ENCODE results near the gene IL12RB2. TPM values are rescaled to one million over a fixed set of nuclear protein-coding genes. Genes with fewer than 3 reads are reported as not detected.
"Not testable (repeated sequence)": the region's sequence is repeated elsewhere in the genome, so short reads cannot be mapped to it uniquely, and the experiment has no call there.

Gene IL12RB2
- total and polyA plus RNA-seq, 2 donors (not counting 1 experiment from before 2014, with no cell fraction given) = 0.67 TPM; not detected in 1

DNA sequence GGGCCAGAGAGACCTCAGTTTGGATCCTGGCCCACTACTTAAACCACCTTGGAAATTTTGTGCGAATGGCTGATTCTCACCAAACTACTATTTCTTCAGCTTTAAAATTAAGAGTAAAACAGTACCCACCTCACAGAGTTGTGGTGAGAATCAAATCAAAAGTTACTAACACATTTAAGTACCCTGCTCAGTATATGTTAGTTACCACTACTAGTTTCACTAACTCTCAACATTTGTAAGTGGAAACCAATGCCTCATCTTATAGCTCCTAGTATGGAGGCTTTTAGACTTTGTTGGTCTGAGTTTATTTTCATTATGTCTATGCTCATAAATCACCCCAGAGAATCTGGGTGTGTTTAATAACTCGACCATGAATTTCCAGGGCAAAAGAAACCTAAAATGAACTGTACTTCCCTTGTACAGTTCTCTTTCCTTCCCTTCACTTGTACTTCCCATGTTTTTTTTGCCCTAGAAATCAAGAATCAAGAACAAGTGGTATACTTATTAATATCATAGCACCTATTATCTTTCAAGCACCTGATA is 134.1 kb downstream of the IL12RB2 start:
- no peak overlapping the region for H2AFZ ChIP-seq (ENCODE audit: insufficient read depth, low read depth, low read length, poor library complexity, severe bottlenecking)
- H3K27ac Mint-ChIP-seq = no peak overlapping the region
- no peak overlapping the region for H3K27ac ChIP-seq (ENCODE audit: low read length in 2 of 2)
- H3K9me3 Mint-ChIP-seq (ENCODE audit: insufficient read depth) = no peaks in the 10 kb centered on the region
- H3K36me3 ChIP-seq (replicated peaks in 1 of 2; ENCODE audit: control extremely low read depth in 1 of 2, control insufficient read depth in 1 of 2, extremely low read depth in 1 of 2, insufficient read depth in 2 of 2, low read length in 1 of 2) = no peaks in the 10 kb centered on the region
- ChIA-PET CTCF (no interaction called here), POLR2A (no interaction called here)
- H3K4me1 ChIP-seq (ENCODE audit: control insufficient read depth in 2 of 2, insufficient read depth in 2 of 2, low read length in 2 of 2) = no peaks in the 10 kb centered on the region
- H3K4me1 Mint-ChIP-seq = peaks cover 6% of the 10 kb centered on the region
- no peaks in the 10 kb centered on the region for H3K79me2 ChIP-seq (ENCODE audit: control insufficient read depth, insufficient read depth, low read length)
- H3K4me2 ChIP-seq (replicated peaks; ENCODE audit: low read depth, low read length, poor library complexity, severe bottlenecking) = no peak overlapping the region
- intact Hi-C loops (cut with micrococcal nuclease) = no loop called here
- H3K9ac ChIP-seq (ENCODE audit: low read length) = no peak overlapping the region
- no CpG with 5 or more reads among the region's 2 CpGs for whole genome bisulfite sequencing (ENCODE audit: insufficient coverage)
- H3K27me3 Mint-ChIP-seq = peaks cover 3% of the 10 kb centered on the region
- no peaks in the 10 kb centered on the region for H3K27me3 ChIP-seq (replicated peaks in 1 of 4; ENCODE audit: control extremely low read depth in 1 of 4, control insufficient read depth in 3 of 4, insufficient read depth in 4 of 4, low read length in 3 of 4)
- H3K4me3 ChIP-seq (ENCODE audit: control extremely low read depth in 1 of 5, extremely low read depth in 1 of 5, insufficient read depth in 1 of 5, low read depth in 2 of 5, low read length in 4 of 5) = no peak overlapping the region
- DNase-seq (no peak), ATAC-seq (ENCODE audit: low read depth) (no peak)
- no peak overlapping the region for H3K4me3 Mint-ChIP-seq
- no peaks in the 10 kb centered on the region for H4K20me1 ChIP-seq (ENCODE audit: control insufficient read depth, insufficient read depth, low read length, poor library complexity, severe bottlenecking)
- H3K9me3 ChIP-seq (ENCODE audit: control extremely low read depth in 1 of 3, control insufficient read depth in 2 of 3, insufficient read depth in 1 of 3, low read length in 2 of 3) = no peaks in the 10 kb centered on the region
- TF ChIP-seq, protein P1, sequence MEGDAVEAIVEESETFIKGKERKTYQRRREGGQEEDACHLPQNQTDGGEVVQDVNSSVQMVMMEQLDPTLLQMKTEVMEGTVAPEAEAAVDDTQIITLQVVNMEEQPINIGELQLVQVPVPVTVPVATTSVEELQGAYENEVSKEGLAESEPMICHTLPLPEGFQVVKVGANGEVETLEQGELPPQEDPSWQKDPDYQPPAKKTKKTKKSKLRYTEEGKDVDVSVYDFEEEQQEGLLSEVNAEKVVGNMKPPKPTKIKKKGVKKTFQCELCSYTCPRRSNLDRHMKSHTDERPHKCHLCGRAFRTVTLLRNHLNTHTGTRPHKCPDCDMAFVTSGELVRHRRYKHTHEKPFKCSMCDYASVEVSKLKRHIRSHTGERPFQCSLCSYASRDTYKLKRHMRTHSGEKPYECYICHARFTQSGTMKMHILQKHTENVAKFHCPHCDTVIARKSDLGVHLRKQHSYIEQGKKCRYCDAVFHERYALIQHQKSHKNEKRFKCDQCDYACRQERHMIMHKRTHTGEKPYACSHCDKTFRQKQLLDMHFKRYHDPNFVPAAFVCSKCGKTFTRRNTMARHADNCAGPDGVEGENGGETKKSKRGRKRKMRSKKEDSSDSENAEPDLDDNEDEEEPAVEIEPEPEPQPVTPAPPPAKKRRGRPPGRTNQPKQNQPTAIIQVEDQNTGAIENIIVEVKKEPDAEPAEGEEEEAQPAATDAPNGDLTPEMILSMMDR (IDR thresholded peaks at IDR 0.05) = no peak
- no peak for TF ChIP-seq EZH2 (IDR thresholded peaks at IDR 0.05; ENCODE audit: borderline replicate concordance, insufficient read depth, low read depth, low read length, poor library complexity, severe bottlenecking)

- H3K4me3 ChIP-seq (ENCODE audit: control extremely low read depth in 1 of 5, extremely low read depth in 1 of 5, insufficient read depth in 1 of 5, low read depth in 2 of 5, low read length in 4 of 5); H3K9ac ChIP-seq (ENCODE audit: low read length); H2AFZ ChIP-seq (ENCODE audit: insufficient read depth, low read depth, low read length, poor library complexity, severe bottlenecking); H3K27me3 Mint-ChIP-seq; H4K20me1 ChIP-seq (ENCODE audit: control insufficient read depth, insufficient read depth, low read length, poor library complexity, severe bottlenecking); intact Hi-C loops (cut with micrococcal nuclease); H3K27ac ChIP-seq (ENCODE audit: low read length in 2 of 2); H3K9me3 Mint-ChIP-seq (ENCODE audit: insufficient read depth); H3K27ac Mint-ChIP-seq; H3K4me1 ChIP-seq (ENCODE audit: control insufficient read depth in 2 of 2, insufficient read depth in 2 of 2, low read length in 2 of 2); POLR2A ChIA-PET; H3K36me3 ChIP-seq (replicated peaks in 1 of 2; ENCODE audit: control extremely low read depth in 1 of 2, control insufficient read depth in 1 of 2, extremely low read depth in 1 of 2, insufficient read depth in 2 of 2, low read length in 1 of 2); H3K4me3 Mint-ChIP-seq; H3K9me3 ChIP-seq (ENCODE audit: control extremely low read depth in 1 of 3, control insufficient read depth in 2 of 3, insufficient read depth in 1 of 3, low read length in 2 of 3); H3K4me2 ChIP-seq (replicated peaks; ENCODE audit: low read depth, low read length, poor library complexity, severe bottlenecking); H3K4me1 Mint-ChIP-seq; H3K79me2 ChIP-seq (ENCODE audit: control insufficient read depth, insufficient read depth, low read length); H3K27me3 ChIP-seq (replicated peaks in 1 of 4; ENCODE audit: control extremely low read depth in 1 of 4, control insufficient read depth in 3 of 4, insufficient read depth in 4 of 4, low read length in 3 of 4): not testable (repeated sequence)
- peak; percentile 30 for DNase-seq
- peak; percentile 31 for ATAC-seq (ENCODE audit: low read depth)
- WGBS (ENCODE audit: insufficient coverage) = 60% methylated on average over 3 of the region's 5 CpGs
- CTCF ChIA-PET = interaction anchor here (0.6 to 1.1 kb wide), 2 partner anchors 113 to 232 kb away, joined by 3 read pairs; no protein-coding TSS in a partner anchor
Measured at GRCh38 chr1:67446014-67446413, 138.3 kb downstream of the IL12RB2 start.

Small RNA genes within 50 kb of the gene (small RNA-seq; reads per million reads assigned to genes)
- gene RNU4ATAC4P (ENCODE audit: insufficient read length, low read depth, low replicate concordance) = not detected
- not detected for gene RNU6-387P (ENCODE audit: insufficient read length, low read depth, low replicate concordance)

Other genes starting within 250 kb of the IL12RB2 start
- not detected in 2 replicates for gene C1orf141, start 172.9 kb upstream of the IL12RB2 start, total RNA-seq
- gene C1orf141, start 172.9 kb upstream of the IL12RB2 start, polyA plus RNA-seq = not detected in 2 replicates
- not detected in 2 replicates for gene IL23R, start 141.4 kb upstream of the IL12RB2 start, total RNA-seq
- gene IL23R, start 141.4 kb upstream of the IL12RB2 start, polyA plus RNA-seq = not detected in 2 replicates
- gene SERBP1, start 122.5 kb downstream of the IL12RB2 start, total RNA-seq = 142 and 146 TPM in 2 replicates
- gene SERBP1, start 122.5 kb downstream of the IL12RB2 start, polyA plus RNA-seq = 21.0 and 61.7 TPM in 2 replicates